ENCODE data around the gene ZNF280D. TPM values are rescaled to one million over a fixed set of nuclear protein-coding genes. Genes with fewer than 3 reads are reported as not detected.

ZNF280D gene
- total RNA-seq, 1 experiment from 2014 or later: 21.5 TPM

DNA sequence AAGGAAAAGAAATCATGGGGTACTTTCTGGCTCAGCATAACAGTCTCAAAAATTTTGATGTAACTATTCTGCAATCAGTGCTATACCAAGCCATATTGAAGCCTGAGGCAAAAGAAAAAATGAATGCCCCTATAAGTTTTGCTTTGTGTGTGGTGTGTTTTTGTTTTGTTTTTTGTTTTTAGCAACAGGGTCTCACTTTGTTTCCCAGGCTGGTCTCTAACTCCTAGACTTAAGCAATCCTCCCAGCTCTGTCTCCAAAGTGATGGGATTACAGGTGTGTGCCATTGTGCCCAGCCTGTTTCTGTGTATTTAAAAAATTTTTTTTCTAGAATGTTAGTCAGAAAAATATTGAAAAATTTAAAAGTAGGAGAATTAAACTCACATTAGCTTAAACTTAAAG lies 93.2 kb downstream of the ZNF280D start:
- Histone ChIP-seq H3K9me3 (ENCODE audit: control insufficient read depth, insufficient read depth, low read depth, low read length) (no peaks in the 10 kb centered on the region), H3K4me3 (ENCODE audit: low read depth in 2 of 2, low read length in 2 of 2) (no peak overlapping the region), H3K27me3 (ENCODE audit: control insufficient read depth, insufficient read depth, low read length) (no peaks in the 10 kb centered on the region), H3K27ac (ENCODE audit: low read length) (no peak overlapping the region), H3K4me1 (ENCODE audit: control insufficient read depth, insufficient read depth, low read length) (no peaks in the 10 kb centered on the region), H3K36me3 (ENCODE audit: control insufficient read depth, insufficient read depth, low read length) (no peaks in the 10 kb centered on the region; the same call in 1 of the 2 replicates)
- ChIA-PET CTCF (no interaction called here), POLR2A (no interaction called here)
- ATAC-seq: no peak
- DNase-seq (ENCODE audit: low read depth, low spot score): no peak
- TF ChIP-seq, protein P1, sequence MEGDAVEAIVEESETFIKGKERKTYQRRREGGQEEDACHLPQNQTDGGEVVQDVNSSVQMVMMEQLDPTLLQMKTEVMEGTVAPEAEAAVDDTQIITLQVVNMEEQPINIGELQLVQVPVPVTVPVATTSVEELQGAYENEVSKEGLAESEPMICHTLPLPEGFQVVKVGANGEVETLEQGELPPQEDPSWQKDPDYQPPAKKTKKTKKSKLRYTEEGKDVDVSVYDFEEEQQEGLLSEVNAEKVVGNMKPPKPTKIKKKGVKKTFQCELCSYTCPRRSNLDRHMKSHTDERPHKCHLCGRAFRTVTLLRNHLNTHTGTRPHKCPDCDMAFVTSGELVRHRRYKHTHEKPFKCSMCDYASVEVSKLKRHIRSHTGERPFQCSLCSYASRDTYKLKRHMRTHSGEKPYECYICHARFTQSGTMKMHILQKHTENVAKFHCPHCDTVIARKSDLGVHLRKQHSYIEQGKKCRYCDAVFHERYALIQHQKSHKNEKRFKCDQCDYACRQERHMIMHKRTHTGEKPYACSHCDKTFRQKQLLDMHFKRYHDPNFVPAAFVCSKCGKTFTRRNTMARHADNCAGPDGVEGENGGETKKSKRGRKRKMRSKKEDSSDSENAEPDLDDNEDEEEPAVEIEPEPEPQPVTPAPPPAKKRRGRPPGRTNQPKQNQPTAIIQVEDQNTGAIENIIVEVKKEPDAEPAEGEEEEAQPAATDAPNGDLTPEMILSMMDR (IDR thresholded peaks at IDR 0.05): no peak
- TF ChIP-seq POLR2AphosphoS5 (IDR thresholded peaks at IDR 0.05; ENCODE audit: low read depth, low read length) (no peak), TCF7L2 (IDR thresholded peaks at IDR 0.05; ENCODE audit: low read depth, low read length) (no peak), SIN3A (IDR thresholded peaks at IDR 0.05; ENCODE audit: borderline replicate concordance, insufficient read depth, low read depth, low read length) (no peak)
- TF ChIP-seq, protein P2, sequence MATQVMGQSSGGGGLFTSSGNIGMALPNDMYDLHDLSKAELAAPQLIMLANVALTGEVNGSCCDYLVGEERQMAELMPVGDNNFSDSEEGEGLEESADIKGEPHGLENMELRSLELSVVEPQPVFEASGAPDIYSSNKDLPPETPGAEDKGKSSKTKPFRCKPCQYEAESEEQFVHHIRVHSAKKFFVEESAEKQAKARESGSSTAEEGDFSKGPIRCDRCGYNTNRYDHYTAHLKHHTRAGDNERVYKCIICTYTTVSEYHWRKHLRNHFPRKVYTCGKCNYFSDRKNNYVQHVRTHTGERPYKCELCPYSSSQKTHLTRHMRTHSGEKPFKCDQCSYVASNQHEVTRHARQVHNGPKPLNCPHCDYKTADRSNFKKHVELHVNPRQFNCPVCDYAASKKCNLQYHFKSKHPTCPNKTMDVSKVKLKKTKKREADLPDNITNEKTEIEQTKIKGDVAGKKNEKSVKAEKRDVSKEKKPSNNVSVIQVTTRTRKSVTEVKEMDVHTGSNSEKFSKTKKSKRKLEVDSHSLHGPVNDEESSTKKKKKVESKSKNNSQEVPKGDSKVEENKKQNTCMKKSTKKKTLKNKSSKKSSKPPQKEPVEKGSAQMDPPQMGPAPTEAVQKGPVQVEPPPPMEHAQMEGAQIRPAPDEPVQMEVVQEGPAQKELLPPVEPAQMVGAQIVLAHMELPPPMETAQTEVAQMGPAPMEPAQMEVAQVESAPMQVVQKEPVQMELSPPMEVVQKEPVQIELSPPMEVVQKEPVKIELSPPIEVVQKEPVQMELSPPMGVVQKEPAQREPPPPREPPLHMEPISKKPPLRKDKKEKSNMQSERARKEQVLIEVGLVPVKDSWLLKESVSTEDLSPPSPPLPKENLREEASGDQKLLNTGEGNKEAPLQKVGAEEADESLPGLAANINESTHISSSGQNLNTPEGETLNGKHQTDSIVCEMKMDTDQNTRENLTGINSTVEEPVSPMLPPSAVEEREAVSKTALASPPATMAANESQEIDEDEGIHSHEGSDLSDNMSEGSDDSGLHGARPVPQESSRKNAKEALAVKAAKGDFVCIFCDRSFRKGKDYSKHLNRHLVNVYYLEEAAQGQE (IDR thresholded peaks at IDR 0.05; ENCODE audit: insufficient read depth in 1 of 2, low read depth in 2 of 2, low read length in 1 of 2): no peak
- intact Hi-C loops (cut with micrococcal nuclease; ENCODE audit: unreplicated experiment): no loop called here
- in situ Hi-C loops (cut with HindIII; ENCODE audit: low pct_unique_long_range_greater_than_20kb, low sequenced_read_pairs): no loop called here
- BruUV-seq (replicated peaks): no TSS peak

DNA sequence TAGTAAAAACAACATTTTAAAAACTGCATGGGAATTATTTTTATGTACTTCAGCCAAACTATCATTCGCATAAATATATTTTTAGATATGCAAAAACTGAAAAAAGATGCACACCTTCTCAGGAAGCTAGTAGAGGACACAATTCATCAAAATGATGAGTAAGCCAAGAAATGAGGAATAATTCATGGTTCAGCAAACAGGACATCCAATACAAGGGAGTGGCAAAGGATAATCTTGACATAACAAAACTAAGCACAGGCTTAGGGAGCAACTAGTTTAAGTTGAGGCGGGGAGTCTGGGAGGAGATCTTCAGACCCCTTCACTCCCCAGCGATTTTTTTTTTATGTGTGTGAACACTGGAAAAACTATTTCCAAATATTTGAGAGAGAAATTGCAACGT lies 93.7 kb downstream of the ZNF280D start:
- BruUV-seq (replicated peaks): no TSS peak
- no peak overlapping the region for H3K27ac ChIP-seq (ENCODE audit: low read length)
- ChIA-PET POLR2A (no interaction called here), CTCF (no interaction called here)
- ATAC-seq (no peak), DNase-seq (ENCODE audit: low read depth, low spot score) (no peak)
- TF ChIP-seq, protein P2 (IDR thresholded peaks at IDR 0.05; ENCODE audit: insufficient read depth in 1 of 2, low read depth in 2 of 2, low read length in 1 of 2): no peak
- TF ChIP-seq, protein P1 (IDR thresholded peaks at IDR 0.05): no peak
- no peak for TF ChIP-seq POLR2AphosphoS5 (IDR thresholded peaks at IDR 0.05; ENCODE audit: low read depth, low read length)
- TF ChIP-seq TCF7L2 (IDR thresholded peaks at IDR 0.05; ENCODE audit: low read depth, low read length): no peak
- no peak for TF ChIP-seq SIN3A (IDR thresholded peaks at IDR 0.05; ENCODE audit: borderline replicate concordance, insufficient read depth, low read depth, low read length)
- no peaks in the 10 kb centered on the region; the same call in 1 of the 2 replicates for H3K36me3 ChIP-seq (ENCODE audit: control insufficient read depth, insufficient read depth, low read length)
- in situ Hi-C loops (cut with HindIII; ENCODE audit: low pct_unique_long_range_greater_than_20kb, low sequenced_read_pairs): no loop called here
- no peaks in the 10 kb centered on the region for H3K9me3 ChIP-seq (ENCODE audit: control insufficient read depth, insufficient read depth, low read depth, low read length)
- no peaks in the 10 kb centered on the region for H3K4me1 ChIP-seq (ENCODE audit: control insufficient read depth, insufficient read depth, low read length)
- no peaks in the 10 kb centered on the region for H3K27me3 ChIP-seq (ENCODE audit: control insufficient read depth, insufficient read depth, low read length)
- intact Hi-C loops (cut with micrococcal nuclease; ENCODE audit: unreplicated experiment): no loop called here
- H3K4me3 ChIP-seq (ENCODE audit: low read depth in 2 of 2, low read length in 2 of 2): no peak overlapping the region

All from Panc1 (cell line).